A549 (cell line): ENCODE data around the gene TKTL1. TPM values are rescaled to one million over a fixed set of nuclear protein-coding genes. Genes with fewer than 3 reads are reported as not detected.

Source experiments
- ATAC-seq, 2 experiments: fragments of 200-7000 bp in 1 of 2; fragments of >200 bp in 1 of 2; cut with Nextera tagmentation in 1 of 2; cut with Tn5 transposase in 1 of 2; 3 replicates each; pipeline versions ENCODE4 v1.8.0 to v1.9.1; 2018 to 2020; ENCODE audit warnings: mild to moderate bottlenecking in 1 of 2, moderate library complexity in 1 of 2
- CTCF ChIA-PET: fragments of 300-600 bp; sonication (Branson Sonifier 250); formaldehyde crosslinking; extraction: SDS; loops from one replicate; lab custom pipeline; 2021; ENCODE audit warnings: antibody characterized with exemption, inconsistent platforms; lab: Yijun Ruan, JAX
- POLR2A ChIA-PET: fragments of 350-600 bp; formaldehyde crosslinking; extraction: SDS; loops from one replicate; lab custom pipeline; 2021; ENCODE audit warnings: antibody characterized with exemption, inconsistent platforms; lab: Yijun Ruan, JAX
- DNase-seq, 2 experiments: peaks; one replicate each; pipeline versions ENCODE4 v3.0.0 to v3.0.0-alpha.2; 2011 to 2016; ENCODE audit warnings: low read depth in 1 of 2, low spot score in 1 of 2
- FAIRE-seq: peaks from 2 replicates; lab custom pipeline; 2011; peaks lifted over from hg19 to GRCh38; lab: Jason Lieb, UNC
- H3K27ac ChIP-seq, 2 experiments: fragments of >200 bp; sonication (Bioruptor Twin); formaldehyde crosslinking; 3 replicates each; pipeline ENCODE4 v1.5.1; 2016 to 2017
- H3K4me1 ChIP-seq: fragments of >200 bp; sonication (Bioruptor Twin); formaldehyde crosslinking; 3 replicates; pipeline ENCODE4 v1.6.1; 2016
- H3K4me2 ChIP-seq: fragments of >200 bp; sonication (Bioruptor Twin); formaldehyde crosslinking; 3 replicates; pipeline ENCODE4 v1.6.1; 2016
- H3K4me3 ChIP-seq: fragments of >200 bp; sonication (Bioruptor Twin); formaldehyde crosslinking; 3 replicates; pipeline ENCODE4 v1.5.1; 2016
- H3K9me3 ChIP-seq: fragments of >200 bp; sonication (Bioruptor Twin); formaldehyde crosslinking; 3 replicates; pipeline ENCODE4 v1.6.1; 2016
- ATOH8 ChIP-seq: fragments of 250-450 bp; sonication (Bioruptor Pico); IDR thresholded peaks from 2 replicates; pipeline ENCODE4 v1.5.0; 2020; ENCODE audit warnings: low read depth, mild to moderate bottlenecking, moderate library complexity
- BCL3 ChIP-seq: fragments of >200 bp; sonication (Bioruptor Twin); formaldehyde crosslinking; IDR thresholded peaks from 3 replicates; pipeline ENCODE4 v1.6.1; 2016
- BHLHE40 ChIP-seq: IDR thresholded peaks from 2 replicates; pipeline ENCODE4 v1.6.1; 2012; ENCODE audit warnings: low read depth, low read length, inconsistent platforms
- CBX8 ChIP-seq: fragments of 200-600 bp; sonication (generic); IDR thresholded peaks from 2 replicates; pipeline ENCODE4 v1.6.1; 2016
- CHD2 ChIP-seq: fragments of 150-350 bp; IDR thresholded peaks from 2 replicates; pipeline ENCODE4 v1.6.1; 2014; ENCODE audit warnings: low read length; ENCODE audit not compliant: partially characterized antibody
- ELK1 ChIP-seq: fragments of 150-350 bp; IDR thresholded peaks from 2 replicates; pipeline ENCODE4 v1.6.1; 2014; ENCODE audit warnings: low read depth, mild to moderate bottlenecking, low read length
- GATA3 ChIP-seq: IDR thresholded peaks from 2 replicates; pipeline ENCODE4 v1.6.1; 2012; ENCODE audit warnings: borderline replicate concordance
- HES2 ChIP-seq: fragments of >200 bp; sonication (Bioruptor Twin); formaldehyde crosslinking; IDR thresholded peaks from 2 replicates; pipeline ENCODE4 v1.6.1; 2016
- HEYL ChIP-seq: fragments of 250-450 bp; sonication (Bioruptor Pico); IDR thresholded peaks from 2 replicates; pipeline ENCODE4 v1.8.0; 2021; ENCODE audit warnings: mild to moderate bottlenecking, moderate library complexity
- HOXA7 ChIP-seq: fragments of 250-450 bp; sonication (Bioruptor Pico); IDR thresholded peaks from 2 replicates; pipeline ENCODE4 v1.5.0; 2020; ENCODE audit warnings: mild to moderate bottlenecking, moderate library complexity
- HOXB13 ChIP-seq: fragments of 250-450 bp; sonication (Bioruptor Pico); IDR thresholded peaks from 2 replicates; pipeline ENCODE4 v1.5.0; 2020; ENCODE audit warnings: low read depth, mild to moderate bottlenecking, moderate library complexity
- JUN ChIP-seq, 2 experiments: fragments of >200 bp; sonication (Bioruptor Twin); formaldehyde crosslinking; IDR thresholded peaks; 2 replicates in 1 of 2; 3 replicates in 1 of 2; pipeline ENCODE4 v1.6.1; 2016 to 2017
- MAFK ChIP-seq: fragments of 450-650 bp; IDR thresholded peaks from 2 replicates; pipeline ENCODE4 v1.6.1; 2014; ENCODE audit not compliant: partially characterized antibody
- MAX ChIP-seq: IDR thresholded peaks from 2 replicates; pipeline ENCODE4 v1.6.1; 2012
- MAZ ChIP-seq: fragments of 150-350 bp; IDR thresholded peaks from 2 replicates; pipeline ENCODE4 v1.6.1; 2014; ENCODE audit warnings: antibody characterized with exemption, low read depth, low read length, borderline replicate concordance
- MYC ChIP-seq: IDR thresholded peaks from 2 replicates; pipeline ENCODE4 v1.6.1; 2012; ENCODE audit warnings: mild to moderate bottlenecking, inconsistent platforms, low read length, improper control_type of control experiment, borderline replicate concordance
- NPAS2 ChIP-seq: fragments of 250-450 bp; sonication (Bioruptor Pico); IDR thresholded peaks from 2 replicates; pipeline ENCODE4 v1.8.0; 2022; ENCODE audit warnings: mild to moderate bottlenecking, moderate library complexity, borderline replicate concordance
- NR3C1 ChIP-seq: fragments of >200 bp; sonication (Bioruptor Twin); formaldehyde crosslinking; IDR thresholded peaks from 3 replicates; pipeline ENCODE4 v1.6.1; 2017
- PBX3 ChIP-seq: IDR thresholded peaks from 2 replicates; pipeline ENCODE4 v1.6.1; 2012
- POLR2A ChIP-seq: IDR thresholded peaks from 2 replicates; pipeline ENCODE4 v1.6.1; 2012; ENCODE audit warnings: mild to moderate bottlenecking, low read length
- RAD21 ChIP-seq, 2 experiments: fragments of >200 bp in 1 of 2; sonication (Bioruptor Twin) in 1 of 2; formaldehyde crosslinking in 1 of 2; IDR thresholded peaks in 1 of 2; conservative IDR thresholded peaks in 1 of 2; 2 replicates in 1 of 2; 3 replicates in 1 of 2; pipeline ENCODE4 v1.6.1; 2012 to 2018; ENCODE audit warnings: inconsistent platforms in 1 of 2
- REST ChIP-seq: fragments of 200-600 bp; sonication (generic); IDR thresholded peaks from 2 replicates; pipeline ENCODE4 v1.6.1; 2016; ENCODE audit warnings: antibody characterized with exemption, mild to moderate bottlenecking, moderate library complexity
- RFX5 ChIP-seq: fragments of 450-650 bp; IDR thresholded peaks from 2 replicates; pipeline ENCODE4 v1.7.1; 2014; ENCODE audit warnings: antibody characterized with exemption, mild to moderate bottlenecking, moderate library complexity
- SREBF2 ChIP-seq: fragments of 450-650 bp; IDR thresholded peaks from 2 replicates; pipeline ENCODE4 v1.6.1; 2014; ENCODE audit warnings: mild to moderate bottlenecking, moderate library complexity
- ZC3H11A ChIP-seq: fragments of 450-650 bp; IDR thresholded peaks from 2 replicates; pipeline ENCODE4 v1.6.1; 2014; ENCODE audit warnings: antibody characterized with exemption, mild to moderate bottlenecking
- ZSCAN20 ChIP-seq: fragments of 250-450 bp; sonication (Bioruptor Pico); IDR thresholded peaks from 2 replicates; pipeline ENCODE4 v1.8.0; 2022; ENCODE audit warnings: mild to moderate bottlenecking, moderate library complexity
- WGBS: methylation state at CpG from one replicate; pipeline ENCODE4 v1.1.6; 2017; ENCODE audit errors: missing lambda C conversion rate; 5-methylcytosine and 5-hydroxymethylcytosine counted together
- polyA plus RNA-seq, 4 experiments: library from polyadenylated mRNA; depleted of rRNA in 3 of 4; stranded (reverse); fragments of >200 nt; fragmentation: RNase III in 1 of 4; extraction: RNeasy Plus Mini Kit Qiagen cat#74134 plus additional on column Dnase treatment in 1 of 4; gene quantifications; 2 replicates in 3 of 4; 3 replicates in 1 of 4; pipeline ENCODE4 v1.2.3, GENCODE V29; 2011 to 2017

Gene TKTL1
- polyA plus RNA-seq, 2 of the 4 experiments (the other 2 are of a cell fraction) = 0.14 TPM; not detected in 1

- TF ChIP-seq GATA3 (0 out of 2 replicates have a peak, but pooled peaks have one; percentile 21), CHD2 (no peak), PBX3 (no peak), RFX5 (no peak), BHLHE40 (no peak), MYC (no peak), NPAS2 (no peak), RAD21 (conservative IDR thresholded peaks at IDR 0.05 in 1 of 2, IDR thresholded peaks at IDR 0.05 in 1 of 2) (no peak), ELK1 (no peak), MAX (0 out of 2 replicates have a peak, but pooled peaks have one; percentile 22), HEYL (CRISPR knock-in tag) (no peak), ZC3H11A (no peak), REST (no peak)
Observed at GRCh38 chrX:154369449-154370299, 74.1 kb downstream of the TKTL1 start (continued).

- Histone ChIP-seq H3K4me1 (peaks cover 52% of the 10 kb centered on the region), H3K4me2 (peak overlapping the region; percentile 93), H3K4me3 (peak overlapping the region; percentile 98), H3K27ac (peak overlapping the region; percentile 98 to 100), H3K9me3 (no peaks in the 10 kb centered on the region)
- ATAC-seq (no peak), DNase-seq (no peak), FAIRE-seq (no peak)
- TF ChIP-seq HES2 (no peak), MAFK (no peak), ZSCAN20 (CRISPR knock-in tag) (no peak), HOXA7 (CRISPR knock-in tag) (no peak), JUN (IDR thresholded peaks at IDR 0.05) (no peak), CBX8 (no peak), MAZ (no peak), SREBF2 (no peak), PBX3 (no peak), BCL3 (no peak), RFX5 (no peak), ATOH8 (CRISPR knock-in tag) (no peak), ZC3H11A (no peak), NR3C1 (no peak), HOXB13 (CRISPR knock-in tag) (no peak), MAX (no peak), POLR2A (no peak)
- ChIA-PET POLR2A (interaction anchor here (1.0 to 1.3 kb wide), 5 partner anchors 9 to 27 kb away, joined by 3 to 11 read pairs (median 8); partner anchors contain the start of genes EMD and RPL10), CTCF (interaction anchor here (1.0 to 1.8 kb wide), 2 partner anchors 21 to 27 kb away, joined by 3 to 4 read pairs; partner anchors contain the start of gene RPL10)
- 0% methylated on average over 10 of the region's 63 CpGs for WGBS
Observed at GRCh38 chrX:154370300-154371016, 74.9 kb downstream of the TKTL1 start.
